IPS-15b (cell line): ENCODE results near the gene CLEC4A.
"Not testable (repeated sequence)": the region's sequence is repeated elsewhere in the genome, so short reads cannot be mapped to it uniquely, and the experiment has no call there.

Experiments used
- H3K27me3 ChIP-seq: one replicate; pipeline ENCODE4 v1.6.1; 2013; ENCODE audit warnings: low read length; ENCODE audit not compliant: control insufficient read depth, insufficient read depth
- H3K36me3 ChIP-seq: one replicate; pipeline ENCODE4 v1.6.1; 2013; ENCODE audit warnings: low read length; ENCODE audit not compliant: control insufficient read depth, insufficient read depth
- H3K4me1 ChIP-seq: one replicate; pipeline ENCODE4 v1.6.1; 2013; ENCODE audit warnings: mild to moderate bottlenecking, low read length; ENCODE audit not compliant: control insufficient read depth, insufficient read depth
- H3K4me3 ChIP-seq: one replicate; pipeline ENCODE4 v1.5.1; 2013; ENCODE audit warnings: low read depth, low read length
- H3K9ac ChIP-seq: one replicate; pipeline ENCODE4 v1.6.1; 2013; ENCODE audit warnings: low read depth, mild to moderate bottlenecking, low read length
- H3K9me3 ChIP-seq: one replicate; pipeline ENCODE4 v1.6.1; 2013; ENCODE audit warnings: mild to moderate bottlenecking, low read length; ENCODE audit not compliant: control insufficient read depth, insufficient read depth

Gene CLEC4A

GRCh38 chr12:8089277-8089676, 34.1 kb upstream of the CLEC4A start:
- H3K27me3 ChIP-seq, H3K36me3 ChIP-seq, H3K4me3 ChIP-seq, H3K9ac ChIP-seq, H3K9me3 ChIP-seq, H3K4me1 ChIP-seq: not testable (repeated sequence)

GRCh38 chr12:8089716-8090115, 33.7 kb upstream of the CLEC4A start:
- H3K4me1 ChIP-seq, result no peaks in the 10 kb centered on the region
- H3K9ac ChIP-seq, result no peak overlapping the region
- H3K36me3 ChIP-seq, result peaks cover 14% of the 10 kb centered on the region
- H3K27me3 ChIP-seq, result no peaks in the 10 kb centered on the region
- no peaks in the 10 kb centered on the region for H3K9me3 ChIP-seq
- H3K4me3 ChIP-seq, result no peak overlapping the region

GRCh38 chr12:8093291-8093690, 30.1 kb upstream of the CLEC4A start:
- no peaks in the 10 kb centered on the region for H3K9me3 ChIP-seq
- H3K9ac ChIP-seq, result no peak overlapping the region
- no peak overlapping the region for H3K4me3 ChIP-seq
- H3K4me1 ChIP-seq, result no peaks in the 10 kb centered on the region
- no peaks in the 10 kb centered on the region for H3K27me3 ChIP-seq
- peaks cover 23% of the 10 kb centered on the region for H3K36me3 ChIP-seq

DNA sequence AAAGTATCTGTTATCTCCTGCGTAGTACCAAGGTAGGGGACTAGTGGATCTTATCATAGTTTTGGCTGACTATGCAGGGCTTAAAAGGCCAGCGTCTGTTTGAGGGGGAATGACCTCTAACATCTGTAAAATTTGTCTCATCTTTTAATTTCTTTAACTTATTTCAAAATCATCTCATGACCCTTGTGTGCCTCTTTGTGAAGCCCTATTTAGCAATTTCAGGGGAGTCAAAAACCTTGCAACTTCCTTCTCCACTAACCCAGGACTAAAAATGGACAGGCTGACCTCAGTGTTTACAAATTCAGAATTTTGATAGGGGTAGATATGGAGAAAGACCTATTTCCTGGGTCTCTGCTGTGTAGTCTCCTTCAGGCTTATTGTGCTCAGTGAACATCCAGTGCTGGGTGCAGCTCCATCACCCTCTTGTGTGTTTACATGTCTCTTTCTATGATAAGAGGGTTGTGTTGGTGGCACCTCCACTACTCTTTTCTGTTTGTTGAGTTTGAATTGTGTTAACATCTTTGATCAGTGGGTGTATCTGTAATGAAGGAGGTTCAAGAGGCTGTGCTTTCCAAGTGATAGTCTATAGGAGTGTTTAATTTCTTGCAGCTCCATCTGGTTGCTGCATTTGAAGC, 27.0 kb upstream of the CLEC4A start:
- no peaks in the 10 kb centered on the region for H3K27me3 ChIP-seq
- H3K4me3 ChIP-seq, result no peak overlapping the region
- peaks cover 23% of the 10 kb centered on the region for H3K36me3 ChIP-seq
- H3K9ac ChIP-seq, result no peak overlapping the region
- H3K4me1 ChIP-seq, result no peaks in the 10 kb centered on the region
- no peaks in the 10 kb centered on the region for H3K9me3 ChIP-seq

DNA sequence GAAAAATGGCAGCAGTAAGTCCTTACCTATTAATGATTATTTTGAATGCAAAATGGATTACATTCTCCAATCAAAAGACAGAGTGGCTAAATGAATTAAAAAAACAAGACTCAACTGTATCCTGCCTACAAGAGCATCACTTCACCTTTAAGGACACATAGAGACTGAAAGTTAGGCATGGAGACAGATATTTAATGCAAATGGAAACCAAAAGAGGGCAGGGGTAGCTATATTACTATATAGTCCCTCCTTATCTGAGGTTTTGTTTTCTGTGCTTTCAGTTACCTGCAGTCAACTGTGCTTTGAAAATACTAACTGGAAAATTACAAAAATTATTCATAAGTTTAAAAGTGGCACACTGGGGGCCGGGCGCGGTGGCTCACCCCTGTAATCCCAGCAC, 24.2 kb upstream of the CLEC4A start:
- Histone ChIP-seq H3K9ac (no peak overlapping the region), H3K9me3 (no peaks in the 10 kb centered on the region), H3K27me3 (no peaks in the 10 kb centered on the region), H3K4me1 (no peaks in the 10 kb centered on the region), H3K4me3 (no peak overlapping the region), H3K36me3 (peaks cover 13% of the 10 kb centered on the region)

- H3K36me3 ChIP-seq, result no peaks in the 10 kb centered on the region
- no peaks in the 10 kb centered on the region for H3K4me1 ChIP-seq
- H3K27me3 ChIP-seq, result no peaks in the 10 kb centered on the region
- H3K9me3 ChIP-seq, result no peaks in the 10 kb centered on the region
- no peak overlapping the region for H3K4me3 ChIP-seq
- H3K9ac ChIP-seq, result no peak overlapping the region
Observed at GRCh38 chr12:8108808-8109398, 14.5 kb upstream of the CLEC4A start.

- not testable (repeated sequence) for H3K36me3 ChIP-seq, H3K9me3 ChIP-seq, H3K9ac ChIP-seq, H3K4me1 ChIP-seq, H3K4me3 ChIP-seq, H3K27me3 ChIP-seq
Observed at GRCh38 chr12:8113117-8113516, 10.3 kb upstream of the CLEC4A start.

- no peaks in the 10 kb centered on the region for H3K36me3 ChIP-seq
- H3K27me3 ChIP-seq, result no peaks in the 10 kb centered on the region
- peaks cover 5% of the 10 kb centered on the region for H3K4me1 ChIP-seq
Observed at GRCh38 chr12:8120072-8120713, 3.2 kb upstream of the CLEC4A start.

GRCh38 chr12:8127138-8127537, 3.7 kb downstream of the CLEC4A start:
- H3K9ac ChIP-seq, result no peak overlapping the region
- no peaks in the 10 kb centered on the region for H3K27me3 ChIP-seq

More at GRCh38 chr12:8120072-8120713, 3.2 kb upstream of the CLEC4A start:
- Histone ChIP-seq H3K9me3 (no peaks in the 10 kb centered on the region), H3K9ac (no peak overlapping the region), H3K4me3 (no peak overlapping the region)

GRCh38 chr12:8133636-8134397, 10.4 kb downstream of the CLEC4A start:
- H3K4me1 ChIP-seq, H3K9ac ChIP-seq, H3K4me3 ChIP-seq, H3K36me3 ChIP-seq, H3K27me3 ChIP-seq, H3K9me3 ChIP-seq: not testable (repeated sequence)

More at GRCh38 chr12:8127138-8127537, 3.7 kb downstream of the CLEC4A start:
- no peaks in the 10 kb centered on the region for H3K36me3 ChIP-seq
- no peaks in the 10 kb centered on the region for H3K9me3 ChIP-seq
- H3K4me1 ChIP-seq, result no peaks in the 10 kb centered on the region
- H3K4me3 ChIP-seq, result no peak overlapping the region

DNA sequence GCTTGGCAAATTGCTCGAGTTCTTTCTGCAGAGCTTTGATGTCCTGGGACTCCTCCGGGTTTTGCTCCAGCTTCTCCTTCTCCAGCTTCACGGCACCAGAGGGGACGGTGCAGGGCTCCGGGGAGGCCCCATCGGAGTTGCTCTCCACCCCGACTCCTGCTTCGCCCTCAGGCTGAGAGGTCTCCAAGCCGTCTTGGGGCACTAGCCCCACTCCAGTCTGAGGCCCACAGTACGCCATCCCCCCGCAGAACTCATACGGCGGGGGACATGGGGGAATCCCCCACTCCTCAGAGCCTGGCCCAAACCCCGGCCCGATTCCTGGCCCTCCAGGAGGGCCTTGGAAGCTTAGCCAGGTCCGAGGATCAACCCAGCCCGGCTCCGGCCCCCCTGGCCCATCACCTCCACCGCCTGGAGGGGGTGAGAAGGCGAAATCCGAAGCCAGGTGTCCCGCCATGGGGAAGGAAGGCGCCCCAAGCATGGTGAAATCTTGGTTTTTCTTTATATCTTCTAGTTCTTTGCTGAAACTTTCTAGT, 11.0 kb downstream of the CLEC4A start:
- H3K9me3 ChIP-seq, result not testable (repeated sequence)

More for the DNA sequence above, 11.0 kb downstream of the CLEC4A start:
- not testable (repeated sequence) for H3K27me3 ChIP-seq, H3K36me3 ChIP-seq, H3K9ac ChIP-seq, H3K4me1 ChIP-seq, H3K4me3 ChIP-seq
